GM23338 (cell line): ENCODE data around the gene TP73. TPM values are rescaled to one million over a fixed set of nuclear protein-coding genes. Genes with fewer than 3 reads are reported as not detected.

Source experiments
- ATAC-seq: fragments of 200-7000 bp; cut with Tn5 transposase; 3 replicates; pipeline ENCODE4 v1.9.1; 2020
- DNase-seq: peaks from one replicate; pipeline ENCODE4 v3.0.0-alpha.2; 2015; ENCODE audit warnings: low spot score
- H2AFZ ChIP-seq: fragments of 200-600 bp; sonication (generic); 2 replicates; pipeline ENCODE4 v1.8.0; 2016; ENCODE audit warnings: antibody characterized with exemption, mild to moderate bottlenecking, moderate library complexity
- H3F3A ChIP-seq: fragments of 200-600 bp; sonication (generic); replicated peaks from 2 replicates; pipeline ENCODE4 v1.8.0; 2017; ENCODE audit warnings: antibody characterized with exemption, mixed run types, low read depth
- H3K27ac ChIP-seq: fragments of 200-600 bp; sonication (generic); 2 replicates; pipeline ENCODE4 v1.6.1; 2016; ENCODE audit warnings: low read depth
- H3K27me3 ChIP-seq: fragments of 200-600 bp; sonication (generic); 2 replicates; pipeline ENCODE4 v1.8.0; 2016; ENCODE audit warnings: mild to moderate bottlenecking, mixed run types, moderate library complexity; ENCODE audit not compliant: insufficient read depth
- H3K36me3 ChIP-seq: fragments of 200-600 bp; sonication (generic); 2 replicates; pipeline ENCODE4 v1.8.0; 2016; ENCODE audit warnings: mild to moderate bottlenecking; ENCODE audit not compliant: insufficient read depth
- H3K4me1 ChIP-seq: fragments of 200-600 bp; sonication (generic); 2 replicates; pipeline ENCODE4 v1.8.0; 2016; ENCODE audit warnings: mild to moderate bottlenecking, moderate library complexity; ENCODE audit not compliant: insufficient read depth
- H3K4me2 ChIP-seq: fragments of 200-600 bp; sonication (generic); 2 replicates; pipeline ENCODE4 v1.7.1; 2017; ENCODE audit warnings: mixed run types
- H3K4me3 ChIP-seq: fragments of 200-600 bp; sonication (generic); 2 replicates; pipeline ENCODE4 v1.6.1; 2016; ENCODE audit warnings: mixed run types
- H3K79me2 ChIP-seq: fragments of 200-600 bp; sonication (generic); replicated peaks from 2 replicates; pipeline ENCODE4 v1.8.0; 2017; ENCODE audit warnings: mild to moderate bottlenecking; ENCODE audit not compliant: insufficient read depth
- H3K9me2 ChIP-seq: fragments of 200-600 bp; sonication (generic); 2 replicates; pipeline ENCODE4 v1.8.0; 2017; ENCODE audit not compliant: insufficient read depth
- H4K20me1 ChIP-seq: fragments of 200-600 bp; sonication (generic); replicated peaks from 2 replicates; pipeline ENCODE4 v1.8.0; 2017; ENCODE audit warnings: mild to moderate bottlenecking; ENCODE audit not compliant: insufficient read depth
- H3K27ac Mint-ChIP-seq: 2 replicates; pipeline ENCODE4 v1.8.0; 2020; ENCODE audit warnings: inconsistent platforms, mild to moderate bottlenecking, moderate library complexity, mixed read lengths
- H3K27me3 Mint-ChIP-seq: 3 replicates; pipeline ENCODE4 v1.8.0; 2022; ENCODE audit warnings: low read depth, mild to moderate bottlenecking, moderate library complexity, mixed read lengths, inconsistent platforms; ENCODE audit not compliant: insufficient read depth, poor library complexity
- H3K36me3 Mint-ChIP-seq: 3 replicates; pipeline ENCODE4 v1.8.0; 2021; ENCODE audit warnings: low read depth, mild to moderate bottlenecking, inconsistent platforms, moderate library complexity, mixed read lengths
- H3K4me1 Mint-ChIP-seq: 3 replicates; pipeline ENCODE4 v1.8.0; 2020; ENCODE audit warnings: mild to moderate bottlenecking, inconsistent platforms, mixed read lengths
- H3K4me3 Mint-ChIP-seq: 3 replicates; pipeline ENCODE4 v1.8.0; 2021; ENCODE audit warnings: moderate library complexity, mild to moderate bottlenecking, inconsistent platforms, mixed read lengths
- H3K9me3 Mint-ChIP-seq: 3 replicates; pipeline ENCODE4 v1.8.0; 2020; ENCODE audit warnings: moderate library complexity, mild to moderate bottlenecking, inconsistent platforms, mixed read lengths
- CREB1 ChIP-seq: fragments of 250-450 bp; sonication (Bioruptor Pico); IDR thresholded peaks from 2 replicates; pipeline ENCODE4 v1.5.0; 2020; ENCODE audit warnings: low read depth, mild to moderate bottlenecking, moderate library complexity
- EZH2 ChIP-seq: fragments of 200-600 bp; sonication (generic); IDR thresholded peaks from one replicate; pipeline ENCODE4 v1.8.0; 2017; ENCODE audit warnings: antibody characterized with exemption, mild to moderate bottlenecking, low read depth; ENCODE audit not compliant: unreplicated experiment
- EZH2phosphoT487 ChIP-seq: fragments of 200-600 bp; sonication (generic); IDR thresholded peaks from one replicate; pipeline ENCODE4 v1.8.1; 2018; ENCODE audit warnings: antibody characterized with exemption; ENCODE audit not compliant: unreplicated experiment
- JUNB ChIP-seq: IDR thresholded peaks from one replicate; pipeline ENCODE4 v1.6.1; 2016; ENCODE audit warnings: antibody characterized with exemption; ENCODE audit not compliant: unreplicated experiment
- NANOG ChIP-seq: IDR thresholded peaks from 2 replicates; pipeline ENCODE4 v1.6.1; 2016; ENCODE audit warnings: antibody characterized with exemption, borderline replicate concordance
- POLR2AphosphoS5 ChIP-seq: IDR thresholded peaks from 2 replicates; pipeline ENCODE4 v1.6.1; 2016; ENCODE audit warnings: antibody characterized with exemption, low read depth
- STAT1 ChIP-seq: IDR thresholded peaks from one replicate; pipeline ENCODE4 v1.6.1; 2016; ENCODE audit warnings: antibody characterized with exemption; ENCODE audit not compliant: unreplicated experiment
- ZNF114 ChIP-seq: fragments of 250-450 bp; sonication (Bioruptor Pico); IDR thresholded peaks from 2 replicates; pipeline ENCODE4 v1.5.0; 2020; ENCODE audit warnings: mild to moderate bottlenecking, moderate library complexity
- ZNF331 ChIP-seq: fragments of 250-450 bp; sonication (Bioruptor Pico); IDR thresholded peaks from 2 replicates; pipeline ENCODE4 v1.5.0; 2020; ENCODE audit warnings: low read depth, mild to moderate bottlenecking, moderate library complexity
- polyA plus RNA-seq: library from polyadenylated mRNA; unstranded; fragments of >200 nt; fragmentation: Nextera tagmentation; extraction: Ambion mirVana; gene quantifications from 2 replicates; pipeline ENCODE4 v1.2.1, GENCODE V29; 2016
- total RNA-seq: library from RNA; depleted of rRNA; stranded (reverse); fragments of >200 nt; shearing (Covaris generic); gene quantifications from 2 replicates; pipeline ENCODE4 v1.2.3, GENCODE V29; 2014
- TF ChIP-seq, protein P1 (sequence below), 2 experiments: fragments of 200-600 bp in 1 of 2; sonication (generic) in 1 of 2; conservative IDR thresholded peaks; 2 replicates each; pipeline versions ENCODE4 v1.5.1 to v1.6.1; 2016 to 2017; ENCODE audit warnings: antibody characterized with exemption in 2 of 2, low read depth in 2 of 2, mild to moderate bottlenecking in 2 of 2, moderate library complexity in 1 of 2
- TF ChIP-seq, protein P2 (sequence below): IDR thresholded peaks from one replicate; pipeline ENCODE4 v1.6.1; 2018; ENCODE audit warnings: antibody characterized with exemption; ENCODE audit not compliant: unreplicated experiment
- TF ChIP-seq, protein P3 (sequence below): fragments of 250-450 bp; sonication (Bioruptor Pico); IDR thresholded peaks from 2 replicates; pipeline ENCODE4 v1.5.0; 2020; ENCODE audit warnings: mild to moderate bottlenecking, moderate library complexity

Gene TP73
- total and polyA plus RNA-seq, 2 experiments from 2014 or later, result 1.4 to 3.4 TPM

DNA sequence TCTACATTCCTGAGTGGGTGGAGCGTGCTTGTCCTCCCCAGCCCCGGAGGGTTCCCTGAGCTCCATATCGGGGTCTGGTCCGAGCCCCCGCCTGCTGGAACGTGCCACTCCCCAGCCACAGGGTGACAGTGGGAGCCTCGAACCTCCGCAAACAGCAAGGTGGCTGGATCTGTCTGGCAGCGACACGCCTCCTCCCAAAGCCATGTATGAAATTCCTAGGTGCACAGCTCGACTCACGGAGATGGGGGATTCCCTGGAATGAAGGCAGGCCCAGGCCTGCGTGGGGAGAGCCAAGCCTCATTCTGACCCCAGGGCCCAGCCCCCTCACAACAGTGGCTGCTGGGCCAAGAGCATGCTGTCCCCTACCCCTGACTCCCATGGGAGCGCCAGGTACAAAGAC, 32.9 kb downstream of the TP73 start:
- no peak overlapping the region for H3K4me3 Mint-ChIP-seq
- H3K27ac ChIP-seq, result no peak overlapping the region
- ATAC-seq, result no peak

More for the DNA sequence above, 32.9 kb downstream of the TP73 start:
- Histone ChIP-seq H3K27me3 (no peaks in the 10 kb centered on the region), H2AFZ (no peak overlapping the region), H3K4me3 (no peak overlapping the region), H3K4me1 (peaks cover 8% of the 10 kb centered on the region; the same call in 1 of the 2 replicates), H3K36me3 (no peaks in the 10 kb centered on the region), H3K79me2 (no peaks in the 10 kb centered on the region), H3K9me2 (no peaks in the 10 kb centered on the region), H3F3A (no peaks in the 10 kb centered on the region), H4K20me1 (no peaks in the 10 kb centered on the region), H3K4me2 (no peak overlapping the region)
- Mint-ChIP-seq H3K27ac (no peak overlapping the region), H3K27me3 (peaks cover 22% of the 10 kb centered on the region), H3K4me1 (peaks cover 20% of the 10 kb centered on the region), H3K36me3 (no peaks in the 10 kb centered on the region; the same call in 2 of the 3 replicates), H3K9me3 (no peaks in the 10 kb centered on the region; the same call in 2 of the 3 replicates)
- TF ChIP-seq CREB1 (CRISPR knock-in tag), result no peak
- TF ChIP-seq, protein P1, sequence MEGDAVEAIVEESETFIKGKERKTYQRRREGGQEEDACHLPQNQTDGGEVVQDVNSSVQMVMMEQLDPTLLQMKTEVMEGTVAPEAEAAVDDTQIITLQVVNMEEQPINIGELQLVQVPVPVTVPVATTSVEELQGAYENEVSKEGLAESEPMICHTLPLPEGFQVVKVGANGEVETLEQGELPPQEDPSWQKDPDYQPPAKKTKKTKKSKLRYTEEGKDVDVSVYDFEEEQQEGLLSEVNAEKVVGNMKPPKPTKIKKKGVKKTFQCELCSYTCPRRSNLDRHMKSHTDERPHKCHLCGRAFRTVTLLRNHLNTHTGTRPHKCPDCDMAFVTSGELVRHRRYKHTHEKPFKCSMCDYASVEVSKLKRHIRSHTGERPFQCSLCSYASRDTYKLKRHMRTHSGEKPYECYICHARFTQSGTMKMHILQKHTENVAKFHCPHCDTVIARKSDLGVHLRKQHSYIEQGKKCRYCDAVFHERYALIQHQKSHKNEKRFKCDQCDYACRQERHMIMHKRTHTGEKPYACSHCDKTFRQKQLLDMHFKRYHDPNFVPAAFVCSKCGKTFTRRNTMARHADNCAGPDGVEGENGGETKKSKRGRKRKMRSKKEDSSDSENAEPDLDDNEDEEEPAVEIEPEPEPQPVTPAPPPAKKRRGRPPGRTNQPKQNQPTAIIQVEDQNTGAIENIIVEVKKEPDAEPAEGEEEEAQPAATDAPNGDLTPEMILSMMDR (conservative IDR thresholded peaks at IDR 0.05; ENCODE audit: low read depth in 2 of 2), result no peak
- TF ChIP-seq JUNB, result no peak
- TF ChIP-seq ZNF114 (CRISPR knock-in tag), result no peak
- TF ChIP-seq ZNF331 (CRISPR knock-in tag), result no peak
- no peak for TF ChIP-seq EZH2phosphoT487
- TF ChIP-seq POLR2AphosphoS5, result no peak
- TF ChIP-seq, protein P2, sequence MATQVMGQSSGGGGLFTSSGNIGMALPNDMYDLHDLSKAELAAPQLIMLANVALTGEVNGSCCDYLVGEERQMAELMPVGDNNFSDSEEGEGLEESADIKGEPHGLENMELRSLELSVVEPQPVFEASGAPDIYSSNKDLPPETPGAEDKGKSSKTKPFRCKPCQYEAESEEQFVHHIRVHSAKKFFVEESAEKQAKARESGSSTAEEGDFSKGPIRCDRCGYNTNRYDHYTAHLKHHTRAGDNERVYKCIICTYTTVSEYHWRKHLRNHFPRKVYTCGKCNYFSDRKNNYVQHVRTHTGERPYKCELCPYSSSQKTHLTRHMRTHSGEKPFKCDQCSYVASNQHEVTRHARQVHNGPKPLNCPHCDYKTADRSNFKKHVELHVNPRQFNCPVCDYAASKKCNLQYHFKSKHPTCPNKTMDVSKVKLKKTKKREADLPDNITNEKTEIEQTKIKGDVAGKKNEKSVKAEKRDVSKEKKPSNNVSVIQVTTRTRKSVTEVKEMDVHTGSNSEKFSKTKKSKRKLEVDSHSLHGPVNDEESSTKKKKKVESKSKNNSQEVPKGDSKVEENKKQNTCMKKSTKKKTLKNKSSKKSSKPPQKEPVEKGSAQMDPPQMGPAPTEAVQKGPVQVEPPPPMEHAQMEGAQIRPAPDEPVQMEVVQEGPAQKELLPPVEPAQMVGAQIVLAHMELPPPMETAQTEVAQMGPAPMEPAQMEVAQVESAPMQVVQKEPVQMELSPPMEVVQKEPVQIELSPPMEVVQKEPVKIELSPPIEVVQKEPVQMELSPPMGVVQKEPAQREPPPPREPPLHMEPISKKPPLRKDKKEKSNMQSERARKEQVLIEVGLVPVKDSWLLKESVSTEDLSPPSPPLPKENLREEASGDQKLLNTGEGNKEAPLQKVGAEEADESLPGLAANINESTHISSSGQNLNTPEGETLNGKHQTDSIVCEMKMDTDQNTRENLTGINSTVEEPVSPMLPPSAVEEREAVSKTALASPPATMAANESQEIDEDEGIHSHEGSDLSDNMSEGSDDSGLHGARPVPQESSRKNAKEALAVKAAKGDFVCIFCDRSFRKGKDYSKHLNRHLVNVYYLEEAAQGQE, result no peak
- TF ChIP-seq EZH2, result no peak
- TF ChIP-seq NANOG, result no peak
- TF ChIP-seq, protein P3, sequence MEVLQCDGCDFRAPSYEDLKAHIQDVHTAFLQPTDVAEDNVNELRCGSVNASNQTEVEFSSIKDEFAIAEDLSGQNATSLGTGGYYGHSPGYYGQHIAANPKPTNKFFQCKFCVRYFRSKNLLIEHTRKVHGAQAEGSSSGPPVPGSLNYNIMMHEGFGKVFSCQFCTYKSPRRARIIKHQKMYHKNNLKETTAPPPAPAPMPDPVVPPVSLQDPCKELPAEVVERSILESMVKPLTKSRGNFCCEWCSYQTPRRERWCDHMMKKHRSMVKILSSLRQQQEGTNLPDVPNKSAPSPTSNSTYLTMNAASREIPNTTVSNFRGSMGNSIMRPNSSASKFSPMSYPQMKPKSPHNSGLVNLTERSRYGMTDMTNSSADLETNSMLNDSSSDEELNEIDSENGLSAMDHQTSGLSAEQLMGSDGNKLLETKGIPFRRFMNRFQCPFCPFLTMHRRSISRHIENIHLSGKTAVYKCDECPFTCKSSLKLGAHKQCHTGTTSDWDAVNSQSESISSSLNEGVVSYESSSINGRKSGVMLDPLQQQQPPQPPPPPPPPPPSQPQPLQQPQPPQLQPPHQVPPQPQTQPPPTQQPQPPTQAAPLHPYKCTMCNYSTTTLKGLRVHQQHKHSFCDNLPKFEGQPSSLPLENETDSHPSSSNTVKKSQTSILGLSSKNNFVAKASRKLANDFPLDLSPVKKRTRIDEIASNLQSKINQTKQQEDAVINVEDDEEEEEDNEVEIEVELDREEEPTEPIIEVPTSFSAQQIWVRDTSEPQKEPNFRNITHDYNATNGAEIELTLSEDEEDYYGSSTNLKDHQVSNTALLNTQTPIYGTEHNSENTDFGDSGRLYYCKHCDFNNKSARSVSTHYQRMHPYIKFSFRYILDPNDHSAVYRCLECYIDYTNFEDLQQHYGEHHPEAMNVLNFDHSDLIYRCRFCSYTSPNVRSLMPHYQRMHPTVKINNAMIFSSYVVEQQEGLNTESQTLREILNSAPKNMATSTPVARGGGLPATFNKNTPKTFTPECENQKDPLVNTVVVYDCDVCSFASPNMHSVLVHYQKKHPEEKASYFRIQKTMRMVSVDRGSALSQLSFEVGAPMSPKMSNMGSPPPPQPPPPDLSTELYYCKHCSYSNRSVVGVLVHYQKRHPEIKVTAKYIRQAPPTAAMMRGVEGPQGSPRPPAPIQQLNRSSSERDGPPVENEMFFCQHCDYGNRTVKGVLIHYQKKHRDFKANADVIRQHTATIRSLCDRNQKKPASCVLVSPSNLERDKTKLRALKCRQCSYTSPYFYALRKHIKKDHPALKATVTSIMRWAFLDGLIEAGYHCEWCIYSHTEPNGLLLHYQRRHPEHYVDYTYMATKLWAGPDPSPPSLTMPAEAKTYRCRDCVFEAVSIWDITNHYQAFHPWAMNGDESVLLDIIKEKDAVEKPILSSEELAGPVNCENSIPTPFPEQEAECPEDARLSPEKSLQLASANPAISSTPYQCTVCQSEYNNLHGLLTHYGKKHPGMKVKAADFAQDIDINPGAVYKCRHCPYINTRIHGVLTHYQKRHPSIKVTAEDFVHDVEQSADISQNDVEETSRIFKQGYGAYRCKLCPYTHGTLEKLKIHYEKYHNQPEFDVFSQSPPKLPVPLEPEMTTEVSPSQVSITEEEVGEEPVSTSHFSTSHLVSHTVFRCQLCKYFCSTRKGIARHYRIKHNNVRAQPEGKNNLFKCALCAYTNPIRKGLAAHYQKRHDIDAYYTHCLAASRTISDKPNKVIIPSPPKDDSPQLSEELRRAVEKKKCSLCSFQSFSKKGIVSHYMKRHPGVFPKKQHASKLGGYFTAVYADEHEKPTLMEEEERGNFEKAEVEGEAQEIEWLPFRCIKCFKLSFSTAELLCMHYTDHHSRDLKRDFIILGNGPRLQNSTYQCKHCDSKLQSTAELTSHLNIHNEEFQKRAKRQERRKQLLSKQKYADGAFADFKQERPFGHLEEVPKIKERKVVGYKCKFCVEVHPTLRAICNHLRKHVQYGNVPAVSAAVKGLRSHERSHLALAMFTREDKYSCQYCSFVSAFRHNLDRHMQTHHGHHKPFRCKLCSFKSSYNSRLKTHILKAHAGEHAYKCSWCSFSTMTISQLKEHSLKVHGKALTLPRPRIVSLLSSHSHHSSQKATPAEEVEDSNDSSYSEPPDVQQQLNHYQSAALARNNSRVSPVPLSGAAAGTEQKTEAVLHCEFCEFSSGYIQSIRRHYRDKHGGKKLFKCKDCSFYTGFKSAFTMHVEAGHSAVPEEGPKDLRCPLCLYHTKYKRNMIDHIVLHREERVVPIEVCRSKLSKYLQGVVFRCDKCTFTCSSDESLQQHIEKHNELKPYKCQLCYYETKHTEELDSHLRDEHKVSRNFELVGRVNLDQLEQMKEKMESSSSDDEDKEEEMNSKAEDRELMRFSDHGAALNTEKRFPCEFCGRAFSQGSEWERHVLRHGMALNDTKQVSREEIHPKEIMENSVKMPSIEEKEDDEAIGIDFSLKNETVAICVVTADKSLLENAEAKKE, result no peak
- TF ChIP-seq STAT1, result no peak
- DNase-seq, result no peak
